ENCODE results near the gene DAPK2. TPM values are rescaled to one million over a fixed set of nuclear protein-coding genes. Genes with fewer than 3 reads are reported as not detected.

Gene DAPK2
- polyA plus RNA-seq, 1 of the 3 experiments (the other 2 are of a cell fraction): 1.4 TPM

DNA sequence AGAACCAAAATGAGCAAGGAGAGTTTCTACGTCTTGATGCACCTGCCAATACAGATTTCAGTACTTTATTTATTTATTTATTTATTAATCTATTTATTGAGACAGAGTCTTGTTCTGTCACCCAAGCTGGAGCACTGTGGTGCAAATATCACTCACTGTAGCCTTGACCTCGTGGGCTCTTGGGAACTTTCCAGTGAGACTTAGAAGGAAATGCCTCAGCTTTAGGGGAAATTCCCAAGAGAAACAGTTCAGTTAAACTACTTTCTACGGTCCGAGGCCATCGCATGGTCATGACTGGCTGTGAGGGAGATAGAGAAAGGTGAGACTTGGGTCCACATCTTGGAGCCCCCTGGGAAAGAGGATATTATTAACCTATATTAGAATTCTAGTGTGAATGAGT is 165.5 kb downstream of the DAPK2 start:
- H2AFZ ChIP-seq (ENCODE audit: low read depth): no peak overlapping the region
- no peak overlapping the region for H3K4me2 ChIP-seq
- no peaks in the 10 kb centered on the region for H4K20me1 ChIP-seq (ENCODE audit: insufficient read depth)
- 74% methylated on average over 5 of the region's 5 CpGs for WGBS (ENCODE audit: low lambda C conversion rate)
- H3F3A ChIP-seq (replicated peaks; ENCODE audit: insufficient read depth): no peaks in the 10 kb centered on the region
- TF ChIP-seq ELF1 (IDR thresholded peaks at IDR 0.05): no peak
- TF ChIP-seq POLR2AphosphoS5 (IDR thresholded peaks at IDR 0.05; ENCODE audit: low read depth, low read length): no peak
- TF ChIP-seq MEF2A (IDR thresholded peaks at IDR 0.05; ENCODE audit: borderline replicate concordance, low read depth): no peak
- TF ChIP-seq JUND (IDR thresholded peaks at IDR 0.05): no peak
- no peak for TF ChIP-seq TAF1 (IDR thresholded peaks at IDR 0.05; ENCODE audit: borderline replicate concordance, low read depth, low read length)
- TF ChIP-seq, protein P1, sequence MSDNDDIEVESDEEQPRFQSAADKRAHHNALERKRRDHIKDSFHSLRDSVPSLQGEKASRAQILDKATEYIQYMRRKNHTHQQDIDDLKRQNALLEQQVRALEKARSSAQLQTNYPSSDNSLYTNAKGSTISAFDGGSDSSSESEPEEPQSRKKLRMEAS (IDR thresholded peaks at IDR 0.05; ENCODE audit: low read depth): no peak
- TF ChIP-seq EZH2phosphoT487 (IDR thresholded peaks at IDR 0.05; ENCODE audit: borderline replicate concordance, low read depth): no peak
- no peak for TF ChIP-seq SIN3A (IDR thresholded peaks at IDR 0.05; ENCODE audit: borderline replicate concordance, low read depth, low read length)
- no peak for TF ChIP-seq EP300 (IDR thresholded peaks at IDR 0.05; ENCODE audit: borderline replicate concordance in 1 of 2, low read depth in 1 of 2, low read length in 1 of 2)
- TF ChIP-seq, protein P2, sequence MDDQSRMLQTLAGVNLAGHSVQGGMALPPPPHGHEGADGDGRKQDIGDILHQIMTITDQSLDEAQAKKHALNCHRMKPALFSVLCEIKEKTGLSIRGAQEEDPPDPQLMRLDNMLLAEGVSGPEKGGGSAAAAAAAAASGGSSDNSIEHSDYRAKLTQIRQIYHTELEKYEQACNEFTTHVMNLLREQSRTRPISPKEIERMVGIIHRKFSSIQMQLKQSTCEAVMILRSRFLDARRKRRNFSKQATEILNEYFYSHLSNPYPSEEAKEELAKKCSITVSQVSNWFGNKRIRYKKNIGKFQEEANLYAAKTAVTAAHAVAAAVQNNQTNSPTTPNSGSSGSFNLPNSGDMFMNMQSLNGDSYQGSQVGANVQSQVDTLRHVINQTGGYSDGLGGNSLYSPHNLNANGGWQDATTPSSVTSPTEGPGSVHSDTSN (IDR thresholded peaks at IDR 0.05): no peak
- TF ChIP-seq, protein P3, sequence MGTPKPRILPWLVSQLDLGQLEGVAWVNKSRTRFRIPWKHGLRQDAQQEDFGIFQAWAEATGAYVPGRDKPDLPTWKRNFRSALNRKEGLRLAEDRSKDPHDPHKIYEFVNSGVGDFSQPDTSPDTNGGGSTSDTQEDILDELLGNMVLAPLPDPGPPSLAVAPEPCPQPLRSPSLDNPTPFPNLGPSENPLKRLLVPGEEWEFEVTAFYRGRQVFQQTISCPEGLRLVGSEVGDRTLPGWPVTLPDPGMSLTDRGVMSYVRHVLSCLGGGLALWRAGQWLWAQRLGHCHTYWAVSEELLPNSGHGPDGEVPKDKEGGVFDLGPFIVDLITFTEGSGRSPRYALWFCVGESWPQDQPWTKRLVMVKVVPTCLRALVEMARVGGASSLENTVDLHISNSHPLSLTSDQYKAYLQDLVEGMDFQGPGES (IDR thresholded peaks at IDR 0.05; ENCODE audit: low read depth, low read length): no peak
- TF ChIP-seq, protein P4, sequence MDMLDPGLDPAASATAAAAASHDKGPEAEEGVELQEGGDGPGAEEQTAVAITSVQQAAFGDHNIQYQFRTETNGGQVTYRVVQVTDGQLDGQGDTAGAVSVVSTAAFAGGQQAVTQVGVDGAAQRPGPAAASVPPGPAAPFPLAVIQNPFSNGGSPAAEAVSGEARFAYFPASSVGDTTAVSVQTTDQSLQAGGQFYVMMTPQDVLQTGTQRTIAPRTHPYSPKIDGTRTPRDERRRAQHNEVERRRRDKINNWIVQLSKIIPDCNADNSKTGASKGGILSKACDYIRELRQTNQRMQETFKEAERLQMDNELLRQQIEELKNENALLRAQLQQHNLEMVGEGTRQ (IDR thresholded peaks at IDR 0.05; ENCODE audit: borderline replicate concordance, low read depth, low read length): no peak
- TF ChIP-seq, protein P5, sequence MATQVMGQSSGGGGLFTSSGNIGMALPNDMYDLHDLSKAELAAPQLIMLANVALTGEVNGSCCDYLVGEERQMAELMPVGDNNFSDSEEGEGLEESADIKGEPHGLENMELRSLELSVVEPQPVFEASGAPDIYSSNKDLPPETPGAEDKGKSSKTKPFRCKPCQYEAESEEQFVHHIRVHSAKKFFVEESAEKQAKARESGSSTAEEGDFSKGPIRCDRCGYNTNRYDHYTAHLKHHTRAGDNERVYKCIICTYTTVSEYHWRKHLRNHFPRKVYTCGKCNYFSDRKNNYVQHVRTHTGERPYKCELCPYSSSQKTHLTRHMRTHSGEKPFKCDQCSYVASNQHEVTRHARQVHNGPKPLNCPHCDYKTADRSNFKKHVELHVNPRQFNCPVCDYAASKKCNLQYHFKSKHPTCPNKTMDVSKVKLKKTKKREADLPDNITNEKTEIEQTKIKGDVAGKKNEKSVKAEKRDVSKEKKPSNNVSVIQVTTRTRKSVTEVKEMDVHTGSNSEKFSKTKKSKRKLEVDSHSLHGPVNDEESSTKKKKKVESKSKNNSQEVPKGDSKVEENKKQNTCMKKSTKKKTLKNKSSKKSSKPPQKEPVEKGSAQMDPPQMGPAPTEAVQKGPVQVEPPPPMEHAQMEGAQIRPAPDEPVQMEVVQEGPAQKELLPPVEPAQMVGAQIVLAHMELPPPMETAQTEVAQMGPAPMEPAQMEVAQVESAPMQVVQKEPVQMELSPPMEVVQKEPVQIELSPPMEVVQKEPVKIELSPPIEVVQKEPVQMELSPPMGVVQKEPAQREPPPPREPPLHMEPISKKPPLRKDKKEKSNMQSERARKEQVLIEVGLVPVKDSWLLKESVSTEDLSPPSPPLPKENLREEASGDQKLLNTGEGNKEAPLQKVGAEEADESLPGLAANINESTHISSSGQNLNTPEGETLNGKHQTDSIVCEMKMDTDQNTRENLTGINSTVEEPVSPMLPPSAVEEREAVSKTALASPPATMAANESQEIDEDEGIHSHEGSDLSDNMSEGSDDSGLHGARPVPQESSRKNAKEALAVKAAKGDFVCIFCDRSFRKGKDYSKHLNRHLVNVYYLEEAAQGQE (IDR thresholded peaks at IDR 0.05; ENCODE audit: low read depth, low read length): no peak
- no peak for TF ChIP-seq RAD21 (IDR thresholded peaks at IDR 0.05; ENCODE audit: low read length)
- TF ChIP-seq TEAD4 (IDR thresholded peaks at IDR 0.05; ENCODE audit: borderline replicate concordance, insufficient read depth): no peak
- no peak for TF ChIP-seq RCOR1 (IDR thresholded peaks at IDR 0.05; ENCODE audit: low read length)
- TF ChIP-seq RFX5 (IDR thresholded peaks at IDR 0.05; ENCODE audit: low read length): no peak
- TF ChIP-seq FOXJ3 (CRISPR knock-in tag; IDR thresholded peaks at IDR 0.05): no peak
- TF ChIP-seq YY1 (IDR thresholded peaks at IDR 0.05; ENCODE audit: low read depth): no peak
- TF ChIP-seq NRF1 (IDR thresholded peaks at IDR 0.05; ENCODE audit: low read depth, low read length): no peak
- H3K79me2 ChIP-seq (ENCODE audit: insufficient read depth): no peaks in the 10 kb centered on the region
- POLR2A ChIA-PET: no interaction called here
- H3K4me1 ChIP-seq (ENCODE audit: control insufficient read depth in 1 of 2, insufficient read depth in 2 of 2, low read depth in 1 of 2, low read length in 1 of 2): no peaks in the 10 kb centered on the region; a peak in 1 of 4 replicates
- no peaks in the 10 kb centered on the region for H3K36me3 ChIP-seq (replicated peaks in 1 of 2; ENCODE audit: control insufficient read depth in 1 of 2, insufficient read depth in 2 of 2, low read length in 1 of 2)
- H3K9ac ChIP-seq: no peak overlapping the region
- H3K27ac ChIP-seq (ENCODE audit: low read depth in 2 of 2, low read length in 1 of 2): no peak overlapping the region
- H3K4me3 ChIP-seq (ENCODE audit: low read depth in 2 of 2, low read length in 1 of 2): no peak overlapping the region
- no peaks in the 10 kb centered on the region for H3K27me3 ChIP-seq (ENCODE audit: insufficient read depth)
- no peak for DNase-seq
- H3K9me2 ChIP-seq: no peaks in the 10 kb centered on the region
- no peaks in the 10 kb centered on the region for H3K9me3 ChIP-seq
- CTCF ChIA-PET: interaction anchor here (1.1 to 3.4 kb wide), 5 partner anchors 10 to 270 kb away, joined by 3 to 15 read pairs (median 4); no protein-coding TSS in a partner anchor

All from SK-N-SH (cell line).